ENCODE data around the gene UNC119.

- no peak for TF ChIP-seq POLR2A (IDR thresholded peaks at IDR 0.05)
- no peak for TF ChIP-seq CTCF (IDR thresholded peaks at IDR 0.05)
These were observed 17.0 kb upstream of the UNC119 start for GRCh38 chr17:28569446-28569845.
